ENCODE data around the gene C10orf143.

- no peak for TF ChIP-seq CTCF (conservative IDR thresholded peaks at IDR 0.05; ENCODE audit: low read depth, low read length)
- TF ChIP-seq POLR2A (IDR thresholded peaks at IDR 0.05; ENCODE audit: low read depth, low read length) = no peak
- no peak for TF ChIP-seq USF2 (IDR thresholded peaks at IDR 0.05; ENCODE audit: low read depth, low read length)
- no peak for TF ChIP-seq RAD21 (IDR thresholded peaks at IDR 0.05; ENCODE audit: low read length)
- no peak for TF ChIP-seq MXI1 (IDR thresholded peaks at IDR 0.05; ENCODE audit: borderline replicate concordance, low read depth, low read length)
- TF ChIP-seq MAFK (IDR thresholded peaks at IDR 0.05; ENCODE audit: low read depth, low read length) = no peak
Measured at GRCh38 chr10:130062976-130063375, 47.7 kb downstream of the C10orf143 start.
